ENCODE data around the gene REEP1. TPM values are rescaled to one million over a fixed set of nuclear protein-coding genes. Genes with fewer than 3 reads are reported as not detected.
"Not testable (repeated sequence)": the region's sequence is repeated elsewhere in the genome, so short reads cannot be mapped to it uniquely, and the experiment has no call there.

REEP1 gene
- polyA plus RNA-seq, 1 donor, result 76.7 TPM

- DNase-seq (ENCODE audit: low read depth), result no peak
These were observed 93.3 kb downstream of the REEP1 start for GRCh38 chr2:86243950-86244733.

GRCh38 chr2:86243272-86243671 lies 94.2 kb downstream of the REEP1 start:
- DNase-seq (ENCODE audit: low read depth), result no peak

- DNase-seq (ENCODE audit: low read depth), result no peak
These were observed 95.8 kb downstream of the REEP1 start for GRCh38 chr2:86241611-86242010.

GRCh38 chr2:86240251-86240650 lies 97.2 kb downstream of the REEP1 start:
- DNase-seq (ENCODE audit: low read depth), result no peak

- no peak for DNase-seq (ENCODE audit: low read depth)
These were observed 97.7 kb downstream of the REEP1 start for GRCh38 chr2:86239745-86240144.

- DNase-seq (ENCODE audit: low read depth), result no peak
These were observed 98.1 kb downstream of the REEP1 start for GRCh38 chr2:86239326-86239725.

GRCh38 chr2:86238354-86238753 lies 99.1 kb downstream of the REEP1 start:
- no peak for DNase-seq (ENCODE audit: low read depth)

GRCh38 chr2:86237172-86237571 lies 100.3 kb downstream of the REEP1 start:
- no peak for DNase-seq (ENCODE audit: low read depth)

GRCh38 chr2:86235196-86235980 lies 102.0 kb downstream of the REEP1 start:
- DNase-seq (ENCODE audit: low read depth), result no peak

GRCh38 chr2:86234563-86235131 lies 102.8 kb downstream of the REEP1 start:
- DNase-seq (ENCODE audit: low read depth), result no peak

- DNase-seq (ENCODE audit: low read depth), result no peak
These were observed 104.0 kb downstream of the REEP1 start for GRCh38 chr2:86233436-86233835.

- DNase-seq (ENCODE audit: low read depth), result no peak
These were observed 104.5 kb downstream of the REEP1 start for GRCh38 chr2:86232910-86233309.

GRCh38 chr2:86232373-86232784 lies 105.0 kb downstream of the REEP1 start:
- DNase-seq (ENCODE audit: low read depth), result no peak

- DNase-seq (ENCODE audit: low read depth), result no peak
These were observed 105.6 kb downstream of the REEP1 start for GRCh38 chr2:86231680-86232372.

GRCh38 chr2:86230961-86231360 lies 106.5 kb downstream of the REEP1 start:
- no peak for DNase-seq (ENCODE audit: low read depth)

GRCh38 chr2:86229221-86229620 lies 108.2 kb downstream of the REEP1 start:
- no peak for DNase-seq (ENCODE audit: low read depth)

- not testable (repeated sequence) for DNase-seq (ENCODE audit: low read depth)
These were observed 108.9 kb downstream of the REEP1 start for GRCh38 chr2:86228574-86228973.

GRCh38 chr2:86227685-86228084 lies 109.7 kb downstream of the REEP1 start:
- DNase-seq (ENCODE audit: low read depth), result no peak

- DNase-seq (ENCODE audit: low read depth), result no peak
These were observed 110.5 kb downstream of the REEP1 start for GRCh38 chr2:86226636-86227520.

GRCh38 chr2:86226070-86226469 lies 111.4 kb downstream of the REEP1 start:
- no peak for DNase-seq (ENCODE audit: low read depth)

- no peak for DNase-seq (ENCODE audit: low read depth)
These were observed 111.8 kb downstream of the REEP1 start for GRCh38 chr2:86225581-86225980.
